EH (cell line): ENCODE measurements around the gene PWP1.
A peak's percentile ranks its signal among the peaks of the same experiment; 100 is the strongest.

Experiments
- DNase-seq: peaks from one replicate; pipeline ENCODE4 v3.0.0-alpha.2; 2015; ENCODE audit warnings: low read depth

Gene PWP1

DNA sequence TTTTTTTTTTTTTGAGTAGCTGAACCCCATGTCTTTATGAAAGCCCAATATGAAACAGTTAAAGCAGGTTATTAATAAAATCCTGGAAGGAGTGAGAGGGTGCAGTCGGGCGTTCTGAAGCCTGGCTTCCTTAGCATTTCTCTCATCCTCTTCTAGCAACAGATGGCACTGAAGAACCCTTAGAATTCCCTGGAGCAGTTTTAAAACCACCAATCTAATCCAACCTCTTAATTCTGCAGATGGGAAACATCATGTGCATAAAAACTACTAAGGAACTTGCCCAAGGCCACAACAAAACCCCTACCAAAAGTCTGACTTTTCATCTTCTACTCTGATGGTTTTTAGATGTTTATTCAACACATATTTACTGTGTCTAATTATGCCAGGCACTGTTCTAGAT, 50.2 kb downstream of the PWP1 start:
- no peak for DNase-seq

DNA sequence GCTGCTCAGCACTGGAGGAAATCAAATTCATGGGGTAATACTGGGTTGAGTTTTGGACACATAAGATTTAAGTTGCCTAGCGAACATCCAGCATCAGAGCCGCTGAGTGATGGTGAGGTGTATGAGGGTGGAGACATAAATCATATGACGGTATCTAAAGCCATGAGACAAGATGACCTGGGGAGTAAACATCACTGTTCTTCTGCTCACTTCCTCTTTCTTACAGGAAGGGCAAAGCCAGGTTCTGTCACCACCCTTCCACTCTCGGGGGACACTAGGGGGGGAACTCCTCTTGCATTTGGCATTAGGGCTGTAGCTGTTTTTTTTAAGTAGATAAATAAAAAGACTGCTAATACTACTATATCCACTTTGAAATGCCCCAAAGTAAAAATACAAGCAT, 51.3 kb downstream of the PWP1 start:
- DNase-seq = no peak

DNA sequence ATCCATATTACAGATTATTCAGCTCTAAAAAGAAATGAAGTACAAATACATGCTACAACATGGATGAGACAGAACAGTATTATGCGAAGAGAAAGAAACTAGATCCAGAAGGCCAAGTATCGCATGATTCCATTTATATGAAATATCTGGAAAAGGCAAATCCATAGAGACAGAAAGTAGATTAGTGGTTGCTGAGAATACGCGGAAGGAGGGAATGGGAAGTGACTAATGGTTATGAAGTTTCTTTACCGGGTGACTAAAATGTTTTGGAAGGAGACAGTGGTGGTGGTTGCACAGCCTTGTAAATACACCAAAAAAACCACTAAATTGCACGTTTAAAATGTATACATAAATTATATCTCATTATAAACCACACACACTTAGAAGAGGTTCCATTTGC, 62.9 kb downstream of the PWP1 start:
- peak; percentile 83 for DNase-seq

DNA sequence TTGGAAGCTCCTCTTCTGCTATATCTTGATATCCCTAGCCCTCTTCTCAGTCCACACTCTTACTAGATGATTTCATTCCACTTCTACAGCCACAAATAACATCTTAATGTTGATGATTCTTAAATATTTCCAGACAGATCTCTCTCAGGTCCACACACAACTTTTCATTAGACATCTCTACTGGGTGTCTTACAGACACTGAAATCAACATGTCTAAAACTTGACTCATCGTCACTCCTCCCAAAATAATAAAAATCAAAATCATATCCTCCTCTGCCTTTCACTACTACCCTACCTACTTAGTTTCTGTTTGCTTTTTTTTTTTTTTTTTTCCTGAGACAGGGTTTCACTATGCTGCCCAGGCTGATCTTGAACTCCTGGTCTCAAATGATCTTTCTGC, 63.5 kb downstream of the PWP1 start:
- DNase-seq = peak; percentile 72

DNA sequence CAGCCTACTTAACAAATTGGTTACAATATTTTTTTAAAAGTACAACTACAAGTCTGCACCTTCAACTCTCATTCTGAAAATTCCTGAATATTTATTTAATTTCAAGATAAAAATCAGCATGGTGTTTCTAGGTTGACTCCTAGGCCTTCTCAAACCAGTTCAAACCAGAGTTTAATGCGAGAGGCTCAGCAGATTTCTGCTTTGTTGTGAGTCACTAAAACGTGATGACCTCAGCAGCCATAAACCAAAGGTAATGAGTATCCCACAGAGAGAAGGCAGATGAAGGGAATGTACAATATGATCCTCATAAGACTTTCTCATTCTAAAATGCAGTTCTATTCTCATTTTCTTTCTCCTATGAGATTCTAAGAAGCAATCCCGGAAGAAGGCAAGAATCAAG, 73.8 kb downstream of the PWP1 start:
- DNase-seq = peak; percentile 81

DNA sequence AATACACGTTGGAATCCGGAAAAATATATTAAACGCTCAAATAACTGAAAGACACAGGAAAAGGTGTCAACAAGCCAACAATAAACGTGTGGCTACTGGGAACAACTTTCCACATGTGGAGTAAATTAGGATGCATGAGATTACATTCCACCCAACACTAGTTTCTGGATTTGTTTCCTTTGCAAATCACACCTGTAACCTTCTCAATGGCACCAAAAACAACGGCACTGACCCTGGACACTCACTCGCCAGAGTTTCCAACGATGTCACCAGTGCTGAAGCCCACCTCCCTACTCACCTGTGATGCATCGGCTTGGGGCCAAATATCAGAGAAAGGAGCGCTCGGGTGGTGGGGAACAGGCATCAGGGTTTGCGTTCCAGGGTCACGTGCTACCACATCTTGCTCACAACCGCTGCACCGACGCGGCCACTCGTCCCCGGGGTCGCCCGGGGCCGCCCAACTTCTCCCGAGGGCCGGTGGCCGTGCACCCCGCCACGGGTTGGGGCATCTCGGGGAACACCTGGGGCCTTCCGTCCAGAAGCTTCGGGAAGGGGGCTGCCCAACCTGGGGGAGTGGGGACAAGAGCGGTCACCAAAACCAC, 74.7 kb downstream of the PWP1 start:
- DNase-seq = peak; percentile 29

DNA sequence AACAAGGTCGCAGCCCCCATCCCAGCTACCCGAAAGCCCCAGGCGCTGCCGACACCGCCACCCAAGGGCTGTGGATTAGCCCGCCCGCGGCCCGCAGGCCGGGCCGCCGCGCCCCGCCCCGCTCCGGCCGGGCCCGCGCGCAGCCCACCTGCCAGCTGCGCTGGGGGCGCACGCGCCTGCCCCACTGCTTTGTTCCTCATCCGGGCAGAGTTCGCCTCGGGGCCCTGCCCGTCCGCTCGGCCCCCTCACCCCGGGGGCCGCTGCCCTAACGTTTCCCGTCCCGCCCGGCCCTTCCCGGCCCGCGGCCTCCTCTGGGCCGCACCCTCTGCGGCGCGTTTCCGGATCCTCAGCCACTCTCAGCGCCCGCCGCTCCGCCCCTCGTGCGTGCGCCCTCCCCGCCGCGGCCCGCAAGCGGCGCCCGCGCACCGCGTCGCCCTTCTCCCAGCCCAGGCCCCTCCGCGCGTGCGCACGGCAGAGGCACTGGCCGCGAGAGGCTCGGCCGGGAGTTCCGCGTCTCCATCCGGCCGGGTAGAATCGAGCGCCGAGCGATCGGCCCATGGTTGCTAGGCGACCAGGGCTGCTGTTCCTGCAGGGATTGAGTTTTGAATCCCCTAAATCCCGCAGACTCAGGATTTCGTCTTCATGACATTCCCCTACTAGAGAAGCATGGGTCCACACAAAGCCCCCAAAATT, 75.4 kb downstream of the PWP1 start, which contains the start of gene PRDM4:
PRDM4 (minus strand) TSS at position 329 of the 693 bp plus-strand sequence. CDS start 622 bp downstream, outside the sequence.
- peak; percentile 95 for DNase-seq

DNA sequence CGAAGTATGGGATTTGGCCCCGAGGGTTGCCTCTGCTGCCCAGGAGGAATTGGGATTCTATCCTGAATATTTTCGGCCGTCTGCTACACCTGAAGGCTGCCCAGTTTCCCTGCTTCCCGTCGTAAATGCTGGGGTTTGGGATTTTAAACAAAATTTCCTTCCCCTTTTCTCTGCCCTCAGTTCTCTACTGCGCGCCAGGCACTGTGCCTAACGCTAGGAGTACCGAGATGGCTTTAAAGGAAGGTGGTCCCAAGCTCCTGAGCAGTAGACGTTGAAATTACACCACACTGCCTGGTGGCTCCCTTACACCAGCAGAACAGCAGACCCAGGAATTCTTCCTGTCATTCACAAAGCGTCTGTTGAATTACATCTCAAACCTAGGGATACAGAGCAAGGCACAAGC, 75.9 kb downstream of the PWP1 start:
- no peak for DNase-seq
